GM12874 (cell line): ENCODE measurements around the gene HYAL1.

ENCODE experiments used
- CTCF ChIP-seq: IDR thresholded peaks from 2 replicates; pipeline ENCODE4 v1.5.1; 2011; ENCODE audit warnings: low read depth, mild to moderate bottlenecking, control low read depth, low read length, moderate library complexity; ENCODE audit not compliant: insufficient read depth

HYAL1 gene

DNA sequence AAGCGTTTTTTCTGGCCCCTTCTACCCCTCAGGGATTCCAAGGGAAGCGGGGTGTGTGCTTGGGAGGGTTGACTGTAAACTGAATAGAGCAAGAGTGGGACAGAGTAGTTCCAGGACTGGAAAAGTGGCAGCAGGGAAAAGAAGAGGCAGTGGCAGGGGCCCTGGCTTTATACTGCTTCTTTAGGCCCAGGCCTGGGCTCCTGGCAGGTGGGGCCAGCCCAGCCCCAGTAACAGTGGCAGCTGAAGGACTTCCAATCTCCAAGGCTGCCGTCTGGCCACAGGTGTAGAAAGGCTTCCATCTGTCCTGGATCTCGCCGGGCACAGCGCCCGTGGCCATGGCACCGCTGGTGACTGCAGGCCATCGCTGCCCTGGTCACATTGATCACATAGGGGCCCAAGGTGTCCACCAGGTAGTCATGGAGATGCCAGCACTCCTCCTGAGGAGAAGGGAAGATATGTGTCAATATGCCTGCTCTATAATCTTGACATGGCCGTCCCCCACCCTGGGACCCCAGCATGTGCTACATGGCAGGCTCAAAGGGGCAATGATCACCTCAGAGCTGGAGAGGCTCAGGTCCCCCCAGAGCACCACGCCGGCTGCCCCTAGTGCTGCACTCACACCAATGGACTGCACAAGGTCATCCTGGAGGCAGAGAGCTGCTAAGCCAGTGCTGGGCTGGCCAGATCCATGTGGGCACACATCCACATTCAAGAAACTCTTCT lies 10.1 kb downstream of the HYAL1 start:
- TF ChIP-seq CTCF: no peak

- no peak for TF ChIP-seq CTCF
These were observed 11.0 kb downstream of the HYAL1 start, which contains the start of gene IFRD2 for GRCh38 chr3:50292159-50293078. Gene IFRD2, minus strand, starts transcription at chr3:50292429. Its CDS starts 155 bp downstream, at chr3:50292274.

DNA sequence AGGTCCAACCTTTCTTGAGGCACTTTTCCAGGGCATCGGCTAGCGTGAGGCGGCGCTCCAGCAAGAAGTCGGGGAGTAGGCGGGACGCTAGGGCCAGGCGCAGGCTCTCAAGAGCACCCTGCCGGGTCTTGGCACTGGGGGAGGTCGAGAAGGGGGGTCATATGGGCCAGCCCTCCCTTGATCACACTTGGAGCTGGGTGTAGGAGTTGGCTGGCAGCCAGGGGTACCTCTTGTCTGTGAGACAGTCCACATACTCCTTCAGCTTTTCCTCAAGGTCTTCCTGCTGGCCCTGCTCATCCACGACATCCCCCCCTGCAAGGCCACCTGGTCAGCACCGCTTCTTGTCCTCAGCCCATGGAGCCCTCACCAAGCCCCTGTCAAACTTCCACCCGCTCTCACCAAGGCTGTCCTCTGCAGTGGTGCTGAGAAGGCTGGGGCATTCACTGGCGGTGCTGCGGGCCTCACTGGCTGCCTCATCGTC lies 13.2 kb downstream of the HYAL1 start:
- no peak for TF ChIP-seq CTCF

DNA sequence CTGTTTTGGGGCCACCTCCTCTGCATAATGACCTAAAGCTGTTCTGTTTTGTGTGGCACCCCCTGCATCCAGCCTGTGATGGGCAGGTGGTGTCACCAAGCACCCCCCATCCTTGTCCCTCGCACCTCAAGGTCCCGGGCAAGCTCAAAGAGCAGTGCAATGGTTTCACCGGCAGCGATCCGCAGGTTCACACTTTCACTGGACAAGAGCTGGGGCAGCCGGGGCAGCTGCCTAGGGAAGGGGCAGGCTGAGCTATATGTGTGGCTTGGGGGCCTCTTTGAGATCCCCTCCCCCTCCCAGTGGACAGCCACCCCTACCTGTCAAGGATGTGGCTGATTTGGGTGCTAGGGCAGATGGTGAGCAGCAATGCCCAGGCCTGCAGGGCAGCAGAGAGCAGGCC lies 14.2 kb downstream of the HYAL1 start:
- no peak for TF ChIP-seq CTCF

DNA sequence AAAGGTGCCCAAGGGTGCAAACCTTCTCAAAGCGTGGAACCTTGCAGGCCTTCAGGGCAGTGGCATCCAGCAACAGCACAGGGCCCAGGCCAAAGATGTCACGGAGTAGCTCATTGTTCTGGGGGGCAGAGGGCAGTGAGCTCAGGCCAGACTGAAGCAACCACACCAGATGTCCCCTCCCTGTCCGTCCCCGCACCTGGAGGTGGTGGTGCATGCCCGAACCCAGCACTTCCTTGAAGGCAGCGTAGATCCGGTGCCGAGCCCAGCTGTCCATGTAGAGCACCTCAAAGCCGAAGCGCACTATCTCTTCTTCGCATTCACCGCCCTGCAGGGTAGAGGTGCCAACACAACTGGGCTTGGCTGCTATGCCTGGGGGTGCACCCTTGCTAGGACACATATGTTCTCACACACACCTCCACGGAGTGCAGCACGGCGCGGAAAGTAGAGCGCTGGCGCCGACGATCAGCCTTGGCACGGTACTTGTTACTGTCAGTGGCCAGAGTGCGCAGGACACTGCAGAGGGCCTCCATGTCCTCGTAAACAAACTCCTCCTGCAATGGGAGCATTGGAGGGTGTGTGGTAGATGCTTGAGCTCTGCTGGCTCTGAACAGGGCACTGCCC lies 14.9 kb downstream of the HYAL1 start:
- TF ChIP-seq CTCF: no peak

DNA sequence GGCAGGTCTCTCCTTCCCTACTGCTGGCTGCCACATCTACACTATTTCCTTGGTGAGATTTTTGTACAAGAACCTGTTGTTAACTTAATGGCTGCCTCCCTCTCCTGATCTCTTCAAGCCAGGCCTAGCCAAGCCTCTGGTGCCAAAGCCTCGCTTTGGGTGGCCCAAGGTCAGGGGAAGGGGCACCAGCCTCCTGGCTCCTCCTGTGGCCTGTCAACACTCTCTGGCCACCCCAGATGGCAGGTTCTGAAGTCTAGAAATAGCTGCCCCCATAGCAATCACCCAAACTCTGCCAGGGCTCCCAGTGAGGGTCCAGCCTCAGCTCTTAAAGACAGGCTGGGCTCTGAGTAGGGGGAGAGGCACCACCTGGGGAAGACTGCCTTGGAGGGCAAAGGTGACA lies 16.1 kb downstream of the HYAL1 start:
- TF ChIP-seq CTCF: no peak
